HG02938 (cell line): Measurements from ENCODE around the gene FAU.

ENCODE experiments used
- ATAC-seq: cut with Tn5 transposase; IDR thresholded peaks from one replicate; pipeline ENCODE4 v1.9.1; 2021; ENCODE audit warnings: mild to moderate bottlenecking, moderate library complexity; ENCODE audit not compliant: unreplicated experiment

FAU gene

DNA sequence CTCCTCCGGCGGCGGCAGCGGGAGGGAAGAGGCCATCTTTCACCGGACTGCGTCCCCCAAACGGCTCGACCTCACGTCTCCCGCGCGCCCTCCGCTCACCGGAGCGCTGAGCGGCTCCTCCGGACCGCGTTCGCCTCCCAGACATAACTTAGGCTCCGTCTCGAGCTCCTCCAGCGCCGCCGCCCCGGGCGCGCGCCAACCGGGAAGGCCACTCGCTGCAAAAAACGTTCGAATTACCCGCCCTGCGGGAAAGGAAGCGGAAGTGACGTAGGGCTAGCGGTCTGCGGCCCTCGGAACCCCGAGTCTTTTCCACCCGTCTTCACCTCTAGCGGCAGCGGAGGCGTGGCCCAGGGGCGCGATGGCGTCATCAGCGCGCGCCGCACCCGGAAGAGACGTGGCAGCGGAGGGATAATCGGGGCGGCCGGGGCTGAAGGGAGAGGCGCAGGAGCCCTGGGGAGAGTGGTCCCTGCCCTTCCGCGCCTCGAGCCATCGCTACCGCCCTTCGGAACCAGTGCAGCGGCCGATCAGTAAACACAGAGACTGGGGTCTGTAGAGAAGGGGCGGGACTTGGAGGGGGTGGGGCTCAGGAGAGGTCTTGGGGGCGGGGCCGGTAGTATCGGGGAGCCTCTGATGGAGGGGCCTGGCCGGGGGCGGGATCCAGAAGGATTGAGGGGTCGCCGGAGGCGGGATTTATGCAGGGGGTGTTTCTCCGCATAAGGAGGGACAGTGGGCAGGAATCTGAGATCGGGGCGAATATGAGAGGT is 37.9 kb downstream of the FAU start, which contains the start of the genes CDCA5 and ZFPL1:
Gene CDCA5, minus strand, starts transcription at position 207 of the 764 bp plus-strand sequence. Its CDS starts 62 bp downstream, at position 145.
Gene ZFPL1, plus strand, starts transcription at position 389 of the 764 bp plus-strand sequence. CDS start 477 bp downstream, outside the sequence.
- ATAC-seq = peak; percentile 74

GRCh38 chr11:65083134-65083833 is 38.6 kb downstream of the FAU start:
- ATAC-seq = peak; percentile 27

GRCh38 chr11:65078786-65079342 is 43.1 kb downstream of the FAU start:
- ATAC-seq = no peak

DNA sequence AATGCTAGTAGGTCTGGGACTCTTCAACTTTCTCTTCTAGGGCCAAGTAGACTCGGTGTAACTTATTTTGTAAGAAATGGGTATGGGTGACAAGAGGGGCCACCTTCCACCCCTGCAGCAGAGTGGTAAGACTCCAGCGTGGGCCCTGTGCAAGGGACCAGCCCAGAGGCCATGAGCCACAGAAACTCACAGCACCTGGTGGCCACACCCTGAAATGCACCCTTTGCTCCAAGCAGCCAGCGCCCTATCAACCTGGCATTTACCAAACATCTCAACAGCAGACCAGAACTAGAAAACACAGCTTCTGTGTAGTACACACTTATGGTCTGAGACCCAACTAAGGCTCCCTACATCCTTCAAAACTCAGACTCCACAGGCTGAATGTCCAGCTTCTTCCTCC is 43.8 kb downstream of the FAU start:
- ATAC-seq = no peak

DNA sequence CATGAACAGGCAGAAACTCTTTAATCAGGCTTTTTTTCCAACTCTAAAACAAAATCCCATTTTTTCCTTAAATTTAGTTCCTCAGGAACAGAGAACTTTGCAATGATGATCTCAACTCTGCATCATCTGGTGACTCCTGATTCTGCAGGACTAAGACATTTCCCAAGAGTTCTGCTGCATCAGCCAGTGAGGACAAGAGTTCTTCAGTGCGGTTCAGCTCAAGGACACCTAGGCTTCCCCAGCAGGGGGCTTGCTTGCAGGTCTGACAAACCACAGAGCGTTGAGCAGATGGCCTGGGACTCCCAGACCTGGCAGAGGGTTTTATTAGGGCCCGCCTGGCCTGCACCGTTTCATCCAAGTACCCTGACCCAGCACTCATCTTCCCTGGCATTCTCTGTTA is 44.5 kb downstream of the FAU start:
- ATAC-seq = no peak

DNA sequence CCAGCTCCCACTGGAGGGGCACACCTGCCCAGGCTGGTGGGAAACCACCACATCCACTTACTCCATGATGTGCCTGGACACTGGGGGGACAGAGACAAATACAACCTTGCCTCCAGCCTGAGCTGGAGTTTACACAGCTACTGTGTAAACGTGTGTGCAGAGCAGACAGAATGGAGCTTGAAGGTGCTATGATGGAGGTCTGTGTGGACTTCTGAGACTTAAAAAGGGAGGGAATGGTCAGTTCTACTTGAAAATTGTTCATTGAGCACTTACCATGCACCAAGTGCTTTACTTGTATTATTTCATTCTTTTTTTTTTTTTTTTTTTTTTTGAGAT is 49.3 kb downstream of the FAU start:
- ATAC-seq = no peak

DNA sequence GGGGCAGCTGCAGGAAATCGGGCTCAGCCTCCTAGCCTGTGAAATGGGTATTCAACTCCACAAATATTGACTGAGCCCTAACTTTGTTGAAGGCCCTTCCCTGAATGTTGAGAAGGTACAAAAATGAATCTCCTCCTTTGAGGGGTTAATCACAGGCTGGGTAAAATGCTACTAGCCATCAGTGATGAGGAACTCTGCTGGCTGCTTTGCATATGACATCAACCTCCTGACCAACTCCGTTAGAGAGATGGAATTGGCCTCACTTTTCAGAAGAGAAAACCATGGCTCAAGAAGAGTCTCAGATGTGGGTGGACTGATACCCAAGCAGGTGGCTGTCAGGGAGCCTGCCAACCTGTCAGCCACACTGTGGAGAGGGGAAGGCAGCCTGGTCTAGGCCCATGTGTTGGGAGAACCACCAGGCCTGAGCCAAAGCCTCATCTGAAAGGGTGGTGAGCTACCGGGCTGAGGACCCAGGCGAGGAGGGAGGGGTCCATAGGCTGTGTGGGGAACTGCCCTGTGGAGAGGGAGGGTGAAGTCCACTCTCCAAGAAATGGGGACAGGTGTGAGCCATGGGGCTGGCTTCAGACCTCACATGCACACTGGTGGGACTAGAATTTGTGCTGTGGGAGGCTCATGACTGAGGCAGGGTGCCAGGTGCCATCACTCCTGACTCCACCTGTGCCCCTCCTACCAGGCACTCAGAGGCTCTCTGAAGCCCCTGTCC is 49.9 kb downstream of the FAU start:
- ATAC-seq = no peak
